Cardiac muscle cell (in vitro differentiated cells and primary cell): ENCODE results near the gene ADCY5. TPM values are rescaled to one million over a fixed set of nuclear protein-coding genes. Genes with fewer than 3 reads are reported as not detected.

Source experiments
- DNase-seq, 2 donors: peaks; one replicate each; pipeline versions ENCODE4 v3.0.0 to v3.0.0-alpha.2; 2010 to 2017; ENCODE audit warnings: low read depth in 1 of 2, low spot score in 1 of 2
- H3K27ac ChIP-seq: fragments of 200-600 bp; sonication (generic); 2 replicates; pipeline ENCODE4 v1.5.1; 2016
- H3K27me3 ChIP-seq: fragments of 200-600 bp; sonication (generic); 2 replicates; pipeline ENCODE4 v1.6.0; 2016; ENCODE audit warnings: control low read depth
- H3K36me3 ChIP-seq: fragments of 200-600 bp; sonication (generic); 2 replicates; pipeline ENCODE4 v1.5.1; 2016; ENCODE audit warnings: control low read depth
- H3K4me1 ChIP-seq: fragments of 200-600 bp; sonication (generic); 2 replicates; pipeline ENCODE4 v1.8.1; 2017; ENCODE audit warnings: low read depth, mild to moderate bottlenecking, mixed run types
- H3K4me3 ChIP-seq: fragments of 200-600 bp; sonication (generic); 2 replicates; pipeline ENCODE4 v1.5.1; 2016; ENCODE audit warnings: mild to moderate bottlenecking
- H3K9me3 ChIP-seq: fragments of 200-600 bp; sonication (generic); 2 replicates; pipeline ENCODE4 v1.5.1; 2017; ENCODE audit warnings: low read depth, mild to moderate bottlenecking, control low read depth
- polyA plus RNA-seq: library from polyadenylated mRNA; unstranded; fragments of >200 nt; fragmentation: Nextera tagmentation; extraction: Ambion mirVana; gene quantifications from 2 replicates; pipeline ENCODE4 v1.2.1, GENCODE V29; 2016
- total RNA-seq: library from RNA; depleted of rRNA; stranded (reverse); fragments of >200 nt; gene quantifications from 2 replicates; pipeline ENCODE4 v1.2.3, GENCODE V29; 2016
- TF ChIP-seq, protein P1 (sequence below): IDR thresholded peaks from 2 replicates; pipeline ENCODE4 v1.5.1; 2012; ENCODE audit warnings: low read depth, mild to moderate bottlenecking, low read length

The ADCY5 gene
- total and polyA plus RNA-seq, 2 experiments from 2014 or later, result 38.4 to 93.7 TPM

DNA sequence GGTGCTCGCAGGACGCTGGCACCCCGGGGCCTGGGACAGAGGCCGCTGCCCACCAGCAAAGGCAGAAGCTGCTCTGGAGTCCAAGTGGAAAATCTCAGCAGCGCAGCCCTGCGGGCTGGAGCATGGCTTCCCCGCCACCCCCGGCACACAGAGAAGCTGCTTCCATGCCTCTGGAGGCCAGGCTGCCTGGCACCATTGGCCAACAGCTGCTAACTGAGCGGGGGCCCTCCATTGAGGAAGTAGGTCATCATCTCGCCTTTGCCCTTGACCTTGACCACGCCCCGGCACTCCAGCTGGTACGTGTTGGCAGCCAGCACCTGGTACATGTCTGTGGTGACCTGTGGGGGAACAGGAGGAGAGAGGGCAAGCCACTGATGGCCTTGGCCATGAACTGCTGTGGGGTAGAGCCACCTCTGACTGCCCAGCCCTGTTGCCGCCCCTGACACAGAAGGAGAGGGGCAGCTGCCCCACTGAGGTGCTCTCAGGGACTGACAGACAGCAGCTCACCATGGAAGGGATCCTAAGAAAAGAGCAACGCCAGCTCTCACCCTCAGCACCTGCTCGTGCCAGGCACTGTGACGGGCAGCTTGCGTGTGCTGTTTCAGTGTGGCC lies 164.4 kb downstream of the ADCY5 start:
- TF ChIP-seq, protein P1, sequence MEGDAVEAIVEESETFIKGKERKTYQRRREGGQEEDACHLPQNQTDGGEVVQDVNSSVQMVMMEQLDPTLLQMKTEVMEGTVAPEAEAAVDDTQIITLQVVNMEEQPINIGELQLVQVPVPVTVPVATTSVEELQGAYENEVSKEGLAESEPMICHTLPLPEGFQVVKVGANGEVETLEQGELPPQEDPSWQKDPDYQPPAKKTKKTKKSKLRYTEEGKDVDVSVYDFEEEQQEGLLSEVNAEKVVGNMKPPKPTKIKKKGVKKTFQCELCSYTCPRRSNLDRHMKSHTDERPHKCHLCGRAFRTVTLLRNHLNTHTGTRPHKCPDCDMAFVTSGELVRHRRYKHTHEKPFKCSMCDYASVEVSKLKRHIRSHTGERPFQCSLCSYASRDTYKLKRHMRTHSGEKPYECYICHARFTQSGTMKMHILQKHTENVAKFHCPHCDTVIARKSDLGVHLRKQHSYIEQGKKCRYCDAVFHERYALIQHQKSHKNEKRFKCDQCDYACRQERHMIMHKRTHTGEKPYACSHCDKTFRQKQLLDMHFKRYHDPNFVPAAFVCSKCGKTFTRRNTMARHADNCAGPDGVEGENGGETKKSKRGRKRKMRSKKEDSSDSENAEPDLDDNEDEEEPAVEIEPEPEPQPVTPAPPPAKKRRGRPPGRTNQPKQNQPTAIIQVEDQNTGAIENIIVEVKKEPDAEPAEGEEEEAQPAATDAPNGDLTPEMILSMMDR, result no peak
- Histone ChIP-seq H3K9me3 (no peaks in the 10 kb centered on the region), H3K27me3 (no peaks in the 10 kb centered on the region), H3K27ac (no peak overlapping the region), H3K4me1 (no peaks in the 10 kb centered on the region), H3K4me3 (no peak overlapping the region), H3K36me3 (peaks cover 21% of the 10 kb centered on the region)
- no peak for DNase-seq

DNA sequence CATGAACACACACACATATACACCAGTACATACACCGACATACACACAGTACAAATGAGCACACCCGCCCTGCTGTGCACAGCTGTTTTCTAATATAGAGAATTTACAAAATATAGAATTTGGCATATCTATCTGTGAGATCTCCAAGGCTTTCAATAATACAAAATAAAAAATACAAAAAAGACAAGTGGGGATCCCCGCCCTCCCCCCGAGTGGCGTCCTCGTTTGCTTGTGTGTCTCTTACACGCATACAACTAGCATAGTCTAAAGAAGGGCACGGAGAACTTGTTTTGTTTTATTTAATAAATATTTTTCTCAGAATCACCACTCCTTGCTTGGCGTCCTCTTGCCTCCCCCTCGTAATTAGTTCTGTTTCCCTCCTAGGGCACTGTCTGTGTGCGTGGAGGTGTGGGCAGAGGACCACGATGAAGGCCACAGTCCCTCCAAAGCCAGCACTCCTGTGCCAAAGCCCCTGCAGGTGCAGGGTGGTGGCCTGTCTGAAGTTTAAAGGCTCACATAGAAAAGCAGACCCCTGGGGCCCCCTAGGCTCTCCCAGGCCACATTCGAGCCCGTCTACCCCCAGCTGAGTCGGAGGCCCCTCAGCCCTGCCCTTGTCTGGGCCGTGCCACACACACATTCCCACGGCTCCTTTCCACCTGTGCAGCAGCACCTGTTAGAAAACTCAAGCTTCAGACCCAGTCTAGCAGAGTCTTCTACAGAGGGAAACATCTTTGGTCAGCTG lies 165.1 kb downstream of the ADCY5 start:
- H3K4me3 ChIP-seq, result no peak overlapping the region
- H3K27me3 ChIP-seq, result no peaks in the 10 kb centered on the region
- DNase-seq, result no peak
- H3K36me3 ChIP-seq, result peaks cover 16% of the 10 kb centered on the region
- H3K4me1 ChIP-seq, result no peaks in the 10 kb centered on the region
- H3K27ac ChIP-seq, result no peak overlapping the region
- H3K9me3 ChIP-seq, result no peaks in the 10 kb centered on the region
- TF ChIP-seq, protein P1, result no peak

DNA sequence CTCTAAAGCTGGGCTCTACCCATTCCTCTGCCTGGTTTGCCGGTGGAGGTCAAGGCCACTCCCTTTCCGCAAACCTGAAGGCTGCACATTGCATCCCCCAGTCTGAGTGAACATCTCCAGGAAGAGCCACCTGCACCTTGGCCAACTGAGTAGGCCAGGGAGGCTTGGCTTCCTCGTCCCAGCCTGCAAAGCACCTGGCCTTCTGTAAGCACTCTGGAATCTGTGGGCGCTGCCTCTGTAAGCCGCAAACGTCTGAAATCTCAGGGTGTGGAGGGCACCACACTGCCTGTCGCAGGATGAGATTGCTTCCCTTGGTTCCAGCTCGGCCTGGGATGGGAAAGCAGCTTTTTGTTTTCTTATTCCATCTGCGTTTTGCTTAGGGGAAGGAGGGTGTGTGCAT lies 165.8 kb downstream of the ADCY5 start:
- no peak for DNase-seq
- TF ChIP-seq, protein P1, result no peak
- no peaks in the 10 kb centered on the region for H3K27me3 ChIP-seq
- no peak overlapping the region for H3K27ac ChIP-seq
- H3K4me3 ChIP-seq, result no peak overlapping the region
- peaks cover 12% of the 10 kb centered on the region for H3K36me3 ChIP-seq
- no peaks in the 10 kb centered on the region for H3K9me3 ChIP-seq
- H3K4me1 ChIP-seq, result no peaks in the 10 kb centered on the region

DNA sequence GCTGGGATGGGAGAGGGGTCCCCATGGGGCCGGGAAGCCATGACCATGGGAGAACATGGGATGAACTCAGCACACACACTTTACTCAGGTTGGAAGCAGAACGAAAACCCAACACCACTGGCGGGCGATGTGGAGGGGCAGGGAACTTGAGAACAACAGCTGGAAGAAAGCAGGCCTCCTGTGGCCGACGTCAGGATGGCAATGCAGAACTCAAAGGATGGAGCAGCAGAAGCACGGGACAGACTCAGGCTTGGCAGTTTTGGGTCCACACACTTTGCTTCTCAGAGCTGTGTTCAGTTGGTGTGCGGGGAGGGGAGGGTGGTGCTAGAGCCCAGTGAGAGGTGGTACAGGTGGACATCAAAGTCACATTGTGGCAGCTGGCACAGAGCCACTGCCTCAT lies 166.4 kb downstream of the ADCY5 start:
- H3K36me3 ChIP-seq, result peaks cover 12% of the 10 kb centered on the region
- no peak for DNase-seq
- TF ChIP-seq, protein P1, result no peak

DNA sequence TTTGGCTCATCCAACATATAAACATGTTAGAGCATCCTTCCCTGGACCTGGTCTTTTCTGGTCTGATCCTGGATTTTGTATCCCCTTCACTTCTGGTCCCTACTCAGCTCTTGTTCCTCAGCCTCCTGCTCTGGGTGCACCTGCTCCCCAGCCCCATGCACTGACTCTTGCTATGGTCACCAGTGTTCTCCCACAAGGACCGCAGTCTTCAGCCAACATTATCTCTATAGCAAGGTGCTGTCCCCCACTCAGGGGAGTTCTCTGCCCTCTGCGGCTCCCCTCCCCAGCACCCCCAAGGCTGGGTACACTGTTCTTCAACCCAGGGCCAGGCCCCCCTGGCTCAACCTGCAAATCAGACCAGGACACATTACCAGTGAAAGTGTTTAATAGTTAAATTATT lies 167.0 kb downstream of the ADCY5 start:
- H3K36me3 ChIP-seq, result peaks cover 12% of the 10 kb centered on the region
- H3K27me3 ChIP-seq, result no peaks in the 10 kb centered on the region
- H3K27ac ChIP-seq, result no peak overlapping the region
- TF ChIP-seq, protein P1, result no peak
- no peak overlapping the region for H3K4me3 ChIP-seq
- no peaks in the 10 kb centered on the region for H3K4me1 ChIP-seq
- no peaks in the 10 kb centered on the region for H3K9me3 ChIP-seq
- DNase-seq, result no peak

More for the DNA sequence above, 166.4 kb downstream of the ADCY5 start:
- no peaks in the 10 kb centered on the region for H3K27me3 ChIP-seq
- no peak overlapping the region for H3K27ac ChIP-seq
- H3K4me1 ChIP-seq, result no peaks in the 10 kb centered on the region
- H3K9me3 ChIP-seq, result no peaks in the 10 kb centered on the region
- H3K4me3 ChIP-seq, result no peak overlapping the region
